Stomach (tissue), 4 donors: ENCODE data around the gene FUOM.

ENCODE experiments used
- EP300 ChIP-seq: sonication (generic); formaldehyde crosslinking; IDR thresholded peaks from one replicate; pipeline ENCODE4 v1.6.1; 2017; ENCODE audit warnings: antibody characterized with exemption
- TF ChIP-seq, protein P1 (sequence below), 7 experiments: fragments of 450-650 bp in 4 of 7; fragments of 200-600 bp in 3 of 7; sonication (generic) in 3 of 7; IDR thresholded peaks; one replicate each; pipeline ENCODE4 v1.5.1; 2016 to 2019; ENCODE audit warnings: antibody characterized with exemption in 7 of 7, control low read depth in 2 of 7, mild to moderate bottlenecking in 1 of 7

DNA sequence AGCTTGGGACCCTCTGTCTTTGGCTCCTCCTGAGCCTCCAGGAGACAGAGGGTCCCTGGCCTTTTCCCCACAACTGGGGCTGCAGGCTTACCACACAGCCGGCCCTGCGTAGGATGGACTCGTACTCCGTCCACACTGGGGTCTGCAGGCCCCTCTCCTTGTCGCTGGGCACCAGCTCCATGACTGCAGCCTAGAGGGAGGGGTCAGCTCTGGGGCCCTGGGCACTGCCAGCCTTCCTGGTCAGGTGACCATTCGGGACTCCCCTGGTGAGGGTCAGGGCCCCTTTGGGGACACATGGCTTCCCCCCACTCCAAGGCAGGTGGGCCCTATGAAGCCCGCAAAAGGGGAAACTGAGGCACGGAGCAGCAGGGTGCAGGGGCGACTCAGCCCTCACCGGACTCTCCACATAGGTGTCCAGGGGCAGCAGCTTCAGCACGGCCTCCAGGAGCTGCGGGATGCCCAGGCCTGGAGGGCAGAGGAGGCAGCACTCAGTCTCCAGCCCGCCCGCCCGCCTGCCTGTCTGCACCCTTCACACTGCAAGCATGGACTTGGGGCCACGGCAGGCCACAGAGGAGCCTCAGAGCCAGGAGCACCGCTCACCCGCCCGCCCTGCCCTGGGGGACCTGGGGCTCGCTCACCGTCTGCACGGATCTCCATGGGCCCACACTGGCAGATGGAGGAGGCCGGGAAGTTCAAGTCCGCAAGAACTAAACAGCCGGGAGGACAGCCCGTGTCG is 1.1 kb downstream of the FUOM start:
- TF ChIP-seq, protein P1, sequence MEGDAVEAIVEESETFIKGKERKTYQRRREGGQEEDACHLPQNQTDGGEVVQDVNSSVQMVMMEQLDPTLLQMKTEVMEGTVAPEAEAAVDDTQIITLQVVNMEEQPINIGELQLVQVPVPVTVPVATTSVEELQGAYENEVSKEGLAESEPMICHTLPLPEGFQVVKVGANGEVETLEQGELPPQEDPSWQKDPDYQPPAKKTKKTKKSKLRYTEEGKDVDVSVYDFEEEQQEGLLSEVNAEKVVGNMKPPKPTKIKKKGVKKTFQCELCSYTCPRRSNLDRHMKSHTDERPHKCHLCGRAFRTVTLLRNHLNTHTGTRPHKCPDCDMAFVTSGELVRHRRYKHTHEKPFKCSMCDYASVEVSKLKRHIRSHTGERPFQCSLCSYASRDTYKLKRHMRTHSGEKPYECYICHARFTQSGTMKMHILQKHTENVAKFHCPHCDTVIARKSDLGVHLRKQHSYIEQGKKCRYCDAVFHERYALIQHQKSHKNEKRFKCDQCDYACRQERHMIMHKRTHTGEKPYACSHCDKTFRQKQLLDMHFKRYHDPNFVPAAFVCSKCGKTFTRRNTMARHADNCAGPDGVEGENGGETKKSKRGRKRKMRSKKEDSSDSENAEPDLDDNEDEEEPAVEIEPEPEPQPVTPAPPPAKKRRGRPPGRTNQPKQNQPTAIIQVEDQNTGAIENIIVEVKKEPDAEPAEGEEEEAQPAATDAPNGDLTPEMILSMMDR (IDR thresholded peaks at IDR 0.05): no peak
- TF ChIP-seq EP300: no peak
